GM13976 (cell line): ENCODE results near the gene TREM1.
A peak's percentile ranks its signal among the peaks of the same experiment; 100 is the strongest.
"Not testable (repeated sequence)": the region's sequence is repeated elsewhere in the genome, so short reads cannot be mapped to it uniquely, and the experiment has no call there.

Experiments
- DNase-seq: peaks from one replicate; pipeline ENCODE4 v3.0.0; 2012; ENCODE audit warnings: low spot score
- in situ Hi-C: fragments of 300-500 bp; cut with MboI; formaldehyde crosslinking; loops from one replicate; pipeline ENCODE4 v1.12.0; 2022; ENCODE audit warnings: low sequenced_read_pairs, mixed read lengths, inconsistent platforms; ENCODE audit not compliant: unreplicated experiment
- TF ChIP-seq, protein P1 (sequence below): IDR thresholded peaks from 2 replicates; pipeline ENCODE4 v1.5.1; 2012; ENCODE audit warnings: borderline replicate concordance, mild to moderate bottlenecking; ENCODE audit not compliant: insufficient read depth; ENCODE audit errors: extremely low read depth, missing control alignments, control extremely low read depth

The TREM1 gene

GRCh38 chr6:41318261-41318653 lies 31.8 kb upstream of the TREM1 start:
- no peak for DNase-seq
- in situ Hi-C loops, result no loop called here
- TF ChIP-seq, protein P1, sequence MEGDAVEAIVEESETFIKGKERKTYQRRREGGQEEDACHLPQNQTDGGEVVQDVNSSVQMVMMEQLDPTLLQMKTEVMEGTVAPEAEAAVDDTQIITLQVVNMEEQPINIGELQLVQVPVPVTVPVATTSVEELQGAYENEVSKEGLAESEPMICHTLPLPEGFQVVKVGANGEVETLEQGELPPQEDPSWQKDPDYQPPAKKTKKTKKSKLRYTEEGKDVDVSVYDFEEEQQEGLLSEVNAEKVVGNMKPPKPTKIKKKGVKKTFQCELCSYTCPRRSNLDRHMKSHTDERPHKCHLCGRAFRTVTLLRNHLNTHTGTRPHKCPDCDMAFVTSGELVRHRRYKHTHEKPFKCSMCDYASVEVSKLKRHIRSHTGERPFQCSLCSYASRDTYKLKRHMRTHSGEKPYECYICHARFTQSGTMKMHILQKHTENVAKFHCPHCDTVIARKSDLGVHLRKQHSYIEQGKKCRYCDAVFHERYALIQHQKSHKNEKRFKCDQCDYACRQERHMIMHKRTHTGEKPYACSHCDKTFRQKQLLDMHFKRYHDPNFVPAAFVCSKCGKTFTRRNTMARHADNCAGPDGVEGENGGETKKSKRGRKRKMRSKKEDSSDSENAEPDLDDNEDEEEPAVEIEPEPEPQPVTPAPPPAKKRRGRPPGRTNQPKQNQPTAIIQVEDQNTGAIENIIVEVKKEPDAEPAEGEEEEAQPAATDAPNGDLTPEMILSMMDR, result no peak

- TF ChIP-seq, protein P1, result no peak
- in situ Hi-C loops, result no loop called here
Observed at GRCh38 chr6:41315943-41316620, 29.6 kb upstream of the TREM1 start.

DNA sequence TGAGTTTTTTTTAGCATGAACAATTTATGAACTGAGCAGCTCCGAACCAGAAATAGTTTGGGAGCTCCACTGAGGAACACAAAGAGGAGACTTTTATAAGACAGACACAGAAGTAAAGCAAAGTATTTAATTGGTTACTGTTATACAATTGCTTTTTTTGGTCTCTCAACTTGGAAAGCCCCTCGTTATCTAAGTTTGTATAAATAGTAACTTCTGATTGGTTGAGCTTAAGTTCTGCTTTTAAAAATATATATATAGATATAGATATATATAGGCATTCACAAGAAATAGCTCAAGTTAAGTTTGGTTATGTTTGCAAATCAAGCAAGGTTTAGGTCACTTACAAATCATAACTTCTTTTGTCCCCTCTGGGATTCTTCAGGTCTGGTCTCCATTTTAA lies 28.7 kb upstream of the TREM1 start:
- no peak for DNase-seq
- TF ChIP-seq, protein P1, result no peak
- in situ Hi-C loops, result no loop called here

More at GRCh38 chr6:41315943-41316620, 29.6 kb upstream of the TREM1 start:
- no peak for DNase-seq

GRCh38 chr6:41306187-41306854 lies 19.8 kb upstream of the TREM1 start:
- TF ChIP-seq, protein P1, result peak; percentile 42
- in situ Hi-C loops, result no loop called here
- peak; percentile 41 for DNase-seq

GRCh38 chr6:41302638-41303037 lies 16.2 kb upstream of the TREM1 start:
- no peak for DNase-seq
- in situ Hi-C loops, result no loop called here
- TF ChIP-seq, protein P1, result no peak

- in situ Hi-C loops, result no loop called here
- no peak for DNase-seq
- TF ChIP-seq, protein P1, result no peak
Observed at GRCh38 chr6:41298785-41299502, 12.5 kb upstream of the TREM1 start.

DNA sequence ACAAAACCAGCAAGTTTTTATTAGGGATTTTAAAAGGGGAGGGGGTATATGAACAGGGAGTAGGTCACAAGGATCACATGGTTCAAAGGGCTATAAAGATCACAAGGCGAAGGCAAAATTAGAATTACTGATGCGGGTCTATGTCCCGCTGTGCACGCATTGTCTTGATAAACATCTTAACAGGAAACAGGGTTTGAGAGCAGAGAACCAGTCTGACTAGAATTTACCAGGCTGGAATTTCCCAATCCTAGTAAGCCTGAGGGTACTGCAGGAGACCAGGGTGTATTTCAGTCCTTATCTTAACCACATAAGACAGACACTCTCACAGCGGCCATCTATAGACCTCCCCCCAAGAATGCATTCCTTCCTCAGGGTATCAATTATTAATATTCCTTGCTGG lies 10.8 kb upstream of the TREM1 start:
- DNase-seq, in situ Hi-C loops: not testable (repeated sequence)
